22Rv1 (cell line): ENCODE data around the gene TBC1D2.

Experiments used
- ZFX ChIP-seq: fragments of 450-650 bp; IDR thresholded peaks from 2 replicates; pipeline ENCODE4 v1.6.1; 2017; ENCODE audit warnings: antibody characterized with exemption, borderline replicate concordance
- TF ChIP-seq, protein P1 (sequence below): fragments of 450-650 bp; IDR thresholded peaks from 2 replicates; pipeline ENCODE4 v1.5.1; 2017; ENCODE audit warnings: mild to moderate bottlenecking

DNA sequence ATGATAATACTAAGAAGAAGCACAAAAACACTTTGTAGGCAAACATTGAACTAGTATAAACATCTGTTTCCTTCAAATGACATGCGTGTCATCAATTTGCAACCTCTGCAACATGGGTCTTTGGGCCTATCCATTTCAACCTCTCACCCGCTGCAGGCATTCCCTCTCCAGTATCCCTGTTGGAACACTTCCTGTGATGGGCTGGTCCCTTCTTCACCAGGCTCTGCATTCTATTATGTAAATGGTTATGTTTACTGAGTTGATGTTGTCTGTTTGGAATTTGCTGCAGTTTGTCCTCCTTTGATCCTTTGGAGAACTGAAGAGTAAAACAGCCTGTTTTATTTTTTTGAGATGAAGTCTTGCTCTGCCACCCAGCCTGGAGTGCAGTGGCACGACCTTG is 16.6 kb upstream of the TBC1D2 start:
- TF ChIP-seq, protein P1, sequence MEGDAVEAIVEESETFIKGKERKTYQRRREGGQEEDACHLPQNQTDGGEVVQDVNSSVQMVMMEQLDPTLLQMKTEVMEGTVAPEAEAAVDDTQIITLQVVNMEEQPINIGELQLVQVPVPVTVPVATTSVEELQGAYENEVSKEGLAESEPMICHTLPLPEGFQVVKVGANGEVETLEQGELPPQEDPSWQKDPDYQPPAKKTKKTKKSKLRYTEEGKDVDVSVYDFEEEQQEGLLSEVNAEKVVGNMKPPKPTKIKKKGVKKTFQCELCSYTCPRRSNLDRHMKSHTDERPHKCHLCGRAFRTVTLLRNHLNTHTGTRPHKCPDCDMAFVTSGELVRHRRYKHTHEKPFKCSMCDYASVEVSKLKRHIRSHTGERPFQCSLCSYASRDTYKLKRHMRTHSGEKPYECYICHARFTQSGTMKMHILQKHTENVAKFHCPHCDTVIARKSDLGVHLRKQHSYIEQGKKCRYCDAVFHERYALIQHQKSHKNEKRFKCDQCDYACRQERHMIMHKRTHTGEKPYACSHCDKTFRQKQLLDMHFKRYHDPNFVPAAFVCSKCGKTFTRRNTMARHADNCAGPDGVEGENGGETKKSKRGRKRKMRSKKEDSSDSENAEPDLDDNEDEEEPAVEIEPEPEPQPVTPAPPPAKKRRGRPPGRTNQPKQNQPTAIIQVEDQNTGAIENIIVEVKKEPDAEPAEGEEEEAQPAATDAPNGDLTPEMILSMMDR, result no peak
- no peak for TF ChIP-seq ZFX
